ENCODE measurements around the gene SART3.

The SART3 gene

DNA sequence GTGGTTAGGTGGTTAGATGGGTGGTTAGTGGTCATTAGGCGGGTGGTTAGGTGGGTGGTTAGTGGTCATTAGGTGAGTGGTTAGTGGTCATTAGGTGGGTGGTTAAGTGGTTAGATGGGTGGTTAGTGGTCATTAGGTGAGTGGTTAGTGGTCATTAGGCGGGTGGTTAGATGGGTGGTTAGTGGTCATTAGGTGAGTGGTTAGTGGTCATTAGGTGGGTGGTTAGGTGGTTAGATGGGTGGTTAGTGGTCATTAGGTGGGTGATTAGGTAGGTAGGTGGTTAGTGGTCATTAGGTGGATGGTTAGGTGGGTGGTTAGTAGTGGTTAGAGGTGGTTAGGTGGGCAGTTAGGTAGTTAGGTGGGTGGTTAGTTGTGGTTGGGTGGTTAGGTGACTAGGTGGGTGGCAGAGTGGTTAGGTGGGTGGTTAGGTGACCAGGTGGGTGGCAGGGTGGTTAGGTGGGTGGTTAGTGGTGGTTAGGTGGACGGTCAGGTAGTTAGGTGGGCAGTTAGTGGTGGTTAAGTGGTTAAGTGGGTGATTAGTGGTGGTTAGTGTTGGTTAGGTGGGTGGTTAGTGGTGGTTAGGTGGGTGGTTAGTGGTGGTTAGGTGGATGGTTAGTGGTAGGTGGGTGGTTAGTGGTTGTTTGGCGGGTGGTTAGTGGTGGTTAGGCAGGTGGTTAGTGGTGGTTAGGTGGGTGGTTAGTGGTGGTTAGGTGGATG lies 44.9 kb upstream of the SART3 start:
- no peak overlapping the region for H3K4me3 ChIP-seq (ENCODE audit: low read length)
- TF ChIP-seq, protein P1, sequence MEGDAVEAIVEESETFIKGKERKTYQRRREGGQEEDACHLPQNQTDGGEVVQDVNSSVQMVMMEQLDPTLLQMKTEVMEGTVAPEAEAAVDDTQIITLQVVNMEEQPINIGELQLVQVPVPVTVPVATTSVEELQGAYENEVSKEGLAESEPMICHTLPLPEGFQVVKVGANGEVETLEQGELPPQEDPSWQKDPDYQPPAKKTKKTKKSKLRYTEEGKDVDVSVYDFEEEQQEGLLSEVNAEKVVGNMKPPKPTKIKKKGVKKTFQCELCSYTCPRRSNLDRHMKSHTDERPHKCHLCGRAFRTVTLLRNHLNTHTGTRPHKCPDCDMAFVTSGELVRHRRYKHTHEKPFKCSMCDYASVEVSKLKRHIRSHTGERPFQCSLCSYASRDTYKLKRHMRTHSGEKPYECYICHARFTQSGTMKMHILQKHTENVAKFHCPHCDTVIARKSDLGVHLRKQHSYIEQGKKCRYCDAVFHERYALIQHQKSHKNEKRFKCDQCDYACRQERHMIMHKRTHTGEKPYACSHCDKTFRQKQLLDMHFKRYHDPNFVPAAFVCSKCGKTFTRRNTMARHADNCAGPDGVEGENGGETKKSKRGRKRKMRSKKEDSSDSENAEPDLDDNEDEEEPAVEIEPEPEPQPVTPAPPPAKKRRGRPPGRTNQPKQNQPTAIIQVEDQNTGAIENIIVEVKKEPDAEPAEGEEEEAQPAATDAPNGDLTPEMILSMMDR (conservative IDR thresholded peaks at IDR 0.05; ENCODE audit: low read length) = no peak
- no peak for DNase-seq (ENCODE audit: low read depth)

DNA sequence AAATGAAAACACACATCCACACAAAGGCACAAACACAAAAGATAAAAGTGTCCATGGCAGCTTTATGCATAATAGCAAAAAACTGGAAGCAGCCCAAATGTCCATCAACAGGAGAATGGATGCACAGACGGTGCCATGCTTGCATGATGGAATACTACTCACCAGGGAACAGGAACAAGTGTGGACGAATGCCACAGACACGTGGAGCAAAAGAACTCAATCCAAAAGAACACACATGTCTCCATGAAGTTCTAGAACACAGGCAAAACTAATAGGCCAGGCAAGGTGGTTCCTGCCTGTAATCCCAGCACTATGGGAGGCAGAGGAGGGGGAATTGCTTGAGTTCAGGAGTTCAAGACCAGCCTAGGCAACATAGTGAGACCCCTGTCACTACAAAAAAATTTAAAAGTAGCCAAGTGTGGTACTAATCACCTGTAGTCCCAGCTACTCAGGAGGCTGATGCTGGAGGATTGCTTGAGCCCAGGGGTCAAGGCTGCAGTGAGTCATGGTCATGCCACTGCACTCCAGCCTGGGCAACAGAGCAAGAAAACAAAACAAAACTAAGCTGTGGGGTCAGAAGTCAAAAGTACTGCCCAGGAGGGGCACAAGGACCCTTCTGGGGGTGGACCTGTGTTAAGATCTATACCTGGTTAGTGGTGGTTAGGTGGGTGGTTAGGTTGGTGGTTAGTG lies 44.2 kb upstream of the SART3 start:
- no peak for DNase-seq (ENCODE audit: low read depth)
- TF ChIP-seq, protein P1 (conservative IDR thresholded peaks at IDR 0.05; ENCODE audit: low read length) = no peak
- H3K4me3 ChIP-seq (ENCODE audit: low read length) = no peak overlapping the region

DNA sequence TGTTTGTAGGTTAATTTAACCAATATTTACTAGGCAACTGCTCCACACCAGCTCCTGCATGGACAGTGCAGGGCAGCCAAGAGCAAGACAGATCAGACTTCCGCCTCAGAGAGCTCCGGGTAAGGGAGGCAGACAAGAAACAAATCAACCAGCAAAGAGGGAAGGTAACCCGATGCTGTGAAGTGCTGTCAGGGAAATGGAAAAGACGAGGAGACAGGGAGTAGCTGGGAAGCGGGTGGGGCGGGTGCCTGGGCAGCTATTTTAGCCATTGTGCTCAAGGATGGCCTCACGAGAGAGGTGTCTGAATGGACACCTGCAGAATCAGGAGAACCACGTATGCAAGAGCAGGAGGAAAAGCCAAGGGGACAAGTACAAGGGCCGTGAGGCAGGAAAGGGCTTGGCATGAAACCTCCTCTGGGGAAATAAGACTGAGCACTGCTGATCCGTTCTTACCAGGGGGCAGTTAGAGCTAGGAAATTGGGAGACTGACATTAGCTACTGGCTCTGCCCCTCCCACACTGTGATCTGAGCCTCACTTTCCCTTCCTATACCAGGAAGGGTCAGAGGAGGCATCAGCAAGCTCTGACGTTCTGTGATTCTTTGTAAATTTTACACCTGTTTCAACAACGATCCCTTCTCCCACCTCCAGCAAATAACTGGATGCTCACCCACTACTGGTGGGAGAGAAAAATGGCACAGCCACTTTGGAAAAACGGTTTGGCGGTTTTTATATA lies 43.4 kb upstream of the SART3 start:
- no peak for DNase-seq (ENCODE audit: low read depth)
- TF ChIP-seq, protein P1 (conservative IDR thresholded peaks at IDR 0.05; ENCODE audit: low read length) = no peak
- no peak overlapping the region for H3K4me3 ChIP-seq (ENCODE audit: low read length)

DNA sequence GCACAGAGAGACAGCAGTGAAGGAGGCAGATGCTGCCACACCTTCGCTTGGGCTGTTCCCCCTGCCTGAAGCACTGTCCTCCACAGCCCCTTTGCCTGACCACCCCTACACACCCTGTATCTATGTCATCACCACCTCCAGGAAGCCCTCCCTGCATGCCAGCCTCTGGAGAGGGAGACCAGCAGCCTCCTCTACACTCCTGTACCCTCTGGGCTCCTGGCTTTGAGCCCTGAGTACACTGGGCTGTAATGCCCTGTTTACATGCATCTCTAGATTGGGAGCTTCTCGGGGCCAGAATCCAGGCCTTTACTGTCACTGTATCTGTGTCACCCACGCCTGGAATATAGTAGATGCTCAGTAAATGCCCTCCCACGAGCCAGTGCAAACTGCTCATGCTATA lies 42.8 kb upstream of the SART3 start:
- TF ChIP-seq, protein P1 (conservative IDR thresholded peaks at IDR 0.05; ENCODE audit: low read length) = no peak
- DNase-seq (ENCODE audit: low read depth) = no peak

DNA sequence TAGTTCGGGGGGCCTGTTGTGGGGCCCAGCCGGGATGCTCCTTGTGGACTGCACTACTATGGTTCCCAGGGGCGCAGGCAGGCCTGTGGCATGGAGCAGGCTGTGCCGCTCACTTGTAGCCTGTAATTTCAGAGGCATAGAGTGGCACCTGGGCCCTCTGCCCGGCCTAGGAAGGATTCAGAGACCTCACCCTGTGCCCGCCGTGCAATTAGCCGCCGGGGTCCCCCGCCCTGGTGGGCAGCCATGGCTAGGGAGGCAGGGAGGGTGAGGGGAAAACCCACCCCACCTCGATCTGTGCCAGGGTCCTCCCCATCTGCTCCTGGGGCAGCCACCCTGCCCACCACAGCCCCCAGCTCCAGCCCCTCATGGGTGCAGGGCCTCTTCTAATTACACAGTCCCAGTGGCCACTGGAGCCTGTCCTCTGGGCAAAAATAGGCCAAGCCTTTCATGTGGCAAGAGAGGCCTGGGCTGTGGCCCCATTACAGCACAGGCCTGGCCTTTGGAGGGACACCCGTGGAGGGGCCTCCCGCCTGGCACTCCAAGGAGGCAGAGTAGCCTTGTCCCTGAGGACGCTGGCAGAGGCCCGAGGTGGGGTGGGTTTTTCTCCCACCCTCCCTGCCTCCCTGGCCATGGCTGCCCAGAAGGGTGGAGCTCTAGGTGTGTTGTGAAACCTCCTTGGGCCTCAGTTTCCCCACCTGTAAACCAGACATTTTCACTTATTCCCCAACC lies 42.2 kb upstream of the SART3 start:
- H3K4me3 ChIP-seq (ENCODE audit: low read length) = no peak overlapping the region
- TF ChIP-seq, protein P1 (conservative IDR thresholded peaks at IDR 0.05; ENCODE audit: low read length) = no peak
- DNase-seq (ENCODE audit: low read depth) = no peak

More for the DNA sequence above, 42.8 kb upstream of the SART3 start:
- no peak overlapping the region for H3K4me3 ChIP-seq (ENCODE audit: low read length)

DNA sequence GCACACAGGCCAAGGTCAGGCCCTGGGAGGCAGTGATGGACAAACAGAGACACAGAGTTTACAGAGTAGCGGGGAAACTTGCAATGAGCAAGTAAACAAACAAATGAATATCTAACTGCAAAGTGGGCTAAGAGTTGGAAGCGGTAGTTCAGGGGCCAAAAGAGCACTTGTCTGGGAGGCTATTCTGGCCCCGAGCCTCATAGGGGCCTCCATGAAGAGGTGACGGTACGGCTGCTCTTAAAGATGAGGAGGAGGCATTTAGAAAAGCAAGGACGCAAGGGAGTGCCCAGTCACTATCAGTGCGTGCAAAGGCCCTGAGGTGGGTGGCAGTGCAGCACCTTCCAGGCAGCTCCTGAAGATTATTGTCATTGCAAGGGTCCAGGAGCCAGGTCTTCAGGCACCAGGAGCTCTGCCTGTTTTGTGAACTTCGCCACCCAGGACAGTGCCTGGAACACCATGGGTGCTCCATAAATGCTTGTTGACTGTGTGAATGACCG lies 41.3 kb upstream of the SART3 start:
- H3K4me3 ChIP-seq (ENCODE audit: low read length) = no peak overlapping the region
- TF ChIP-seq, protein P1 (conservative IDR thresholded peaks at IDR 0.05; ENCODE audit: low read length) = no peak
- DNase-seq (ENCODE audit: low read depth) = no peak

Data from AG10803 (cell line).